ENCODE data around the gene OLFML2A.
"Not testable (repeated sequence)": the region's sequence is repeated elsewhere in the genome, so short reads cannot be mapped to it uniquely, and the experiment has no call there.

OLFML2A gene

GRCh38 chr9:124761196-124761595 lies 15.7 kb upstream of the OLFML2A start:
- no peak for DNase-seq (ENCODE audit: low spot score)

- DNase-seq (ENCODE audit: low spot score), result no peak
These were observed 15.2 kb upstream of the OLFML2A start for GRCh38 chr9:124761710-124762109.

- DNase-seq (ENCODE audit: low spot score), result no peak
These were observed 14.3 kb upstream of the OLFML2A start for GRCh38 chr9:124762633-124763032.

- no peak for DNase-seq (ENCODE audit: low spot score)
These were observed 12.0 kb upstream of the OLFML2A start for GRCh38 chr9:124764774-124765438.

GRCh38 chr9:124765439-124765835 lies 11.5 kb upstream of the OLFML2A start:
- no peak for DNase-seq (ENCODE audit: low spot score)

GRCh38 chr9:124766326-124766725 lies 10.6 kb upstream of the OLFML2A start:
- no peak for DNase-seq (ENCODE audit: low spot score)

GRCh38 chr9:124766815-124767554 lies 9.9 kb upstream of the OLFML2A start:
- no peak for DNase-seq (ENCODE audit: low spot score)

GRCh38 chr9:124767821-124768220 lies 9.1 kb upstream of the OLFML2A start:
- DNase-seq (ENCODE audit: low spot score), result no peak

- no peak for DNase-seq (ENCODE audit: low spot score)
These were observed 8.6 kb upstream of the OLFML2A start for GRCh38 chr9:124768334-124768733.

- DNase-seq (ENCODE audit: low spot score), result peak; percentile 57
These were observed 8.0 kb upstream of the OLFML2A start for GRCh38 chr9:124768750-124769548.

- no peak for DNase-seq (ENCODE audit: low spot score)
These were observed 7.2 kb upstream of the OLFML2A start for GRCh38 chr9:124769549-124770358.

- no peak for DNase-seq (ENCODE audit: low spot score)
These were observed 6.4 kb upstream of the OLFML2A start for GRCh38 chr9:124770359-124771020.

- DNase-seq (ENCODE audit: low spot score), result peak; percentile 96
These were observed 5.7 kb upstream of the OLFML2A start, which contains the start of gene NR6A1 for GRCh38 chr9:124771021-124771866. Gene NR6A1, minus strand, starts transcription at chr9:124771311.

- DNase-seq (ENCODE audit: low spot score), result peak; percentile 77
These were observed 4.9 kb upstream of the OLFML2A start for GRCh38 chr9:124771867-124772679.

GRCh38 chr9:124772877-124773276 lies 4.1 kb upstream of the OLFML2A start:
- not testable (repeated sequence) for DNase-seq (ENCODE audit: low spot score)

GRCh38 chr9:124773473-124774128 lies 3.3 kb upstream of the OLFML2A start:
- no peak for DNase-seq (ENCODE audit: low spot score)

- DNase-seq (ENCODE audit: low spot score), result peak; percentile 86
These were observed 2.6 kb upstream of the OLFML2A start for GRCh38 chr9:124774129-124774978.

- no peak for DNase-seq (ENCODE audit: low spot score)
These were observed 347 bp upstream of the OLFML2A start for GRCh38 chr9:124776618-124776953.

Measured in cerebellar cortex (tissue), 1 donor.